GM12891 (cell line): ENCODE measurements around the gene KCNIP1.

ENCODE experiments used
- POLR2A ChIP-seq: IDR thresholded peaks from 2 replicates; pipeline ENCODE4 v1.6.1; 2011; ENCODE audit warnings: low read depth, low read length, control low read depth
- POLR2AphosphoS5 ChIP-seq: IDR thresholded peaks from 2 replicates; pipeline ENCODE4 v1.6.1; 2011; ENCODE audit warnings: low read depth, low read length, control low read depth
- TAF1 ChIP-seq: IDR thresholded peaks from 2 replicates; pipeline ENCODE4 v1.6.1; 2011; ENCODE audit warnings: low read depth, low read length, control low read depth

- TF ChIP-seq POLR2AphosphoS5 (no peak), POLR2A (no peak), TAF1 (no peak)
These were observed 243.1 kb downstream of the KCNIP1 start for GRCh38 chr5:170746961-170747340.
